Neural cell (in vitro differentiated cells): ENCODE data around the gene F13A1.

Experiments used
- EP300 ChIP-seq: fragments of 450-650 bp; conservative IDR thresholded peaks from 2 replicates; pipeline ENCODE4 v1.6.1; 2014; ENCODE audit warnings: antibody characterized with exemption, mild to moderate bottlenecking, moderate library complexity; ENCODE audit not compliant: poor library complexity, severe bottlenecking
- EZH2 ChIP-seq: fragments of 200-600, 300-800 bp; shearing (Covaris generic), sonication (generic); IDR thresholded peaks from 2 replicates; pipeline ENCODE4 v1.6.1; 2014; ENCODE audit warnings: antibody characterized with exemption, low read length, borderline replicate concordance, mild to moderate bottlenecking; ENCODE audit not compliant: insufficient read depth, poor library complexity, severe bottlenecking
- MXI1 ChIP-seq: fragments of 450-650 bp; conservative IDR thresholded peaks from 2 replicates; pipeline ENCODE4 v1.6.1; 2014; ENCODE audit warnings: antibody characterized with exemption, mild to moderate bottlenecking; ENCODE audit not compliant: poor library complexity, severe bottlenecking
- POLR2AphosphoS5 ChIP-seq: IDR thresholded peaks from 2 replicates; pipeline ENCODE4 v1.6.1; 2012
- RAD21 ChIP-seq: fragments of 450-650 bp; conservative IDR thresholded peaks from 2 replicates; pipeline ENCODE4 v1.6.1; 2014; ENCODE audit warnings: antibody characterized with exemption, mild to moderate bottlenecking, moderate library complexity
- TAF1 ChIP-seq: IDR thresholded peaks from 2 replicates; pipeline ENCODE4 v1.6.1; 2012; ENCODE audit warnings: low read depth
- TF ChIP-seq, protein P1 (sequence below): fragments of 450-650 bp; IDR thresholded peaks from 2 replicates; pipeline ENCODE4 v1.5.1; 2014; ENCODE audit warnings: antibody characterized with exemption, mild to moderate bottlenecking, moderate library complexity; ENCODE audit not compliant: poor library complexity, severe bottlenecking
- TF ChIP-seq, protein P2 (sequence below): IDR thresholded peaks from 2 replicates; pipeline ENCODE4 v1.6.1; 2012; ENCODE audit warnings: borderline replicate concordance

DNA sequence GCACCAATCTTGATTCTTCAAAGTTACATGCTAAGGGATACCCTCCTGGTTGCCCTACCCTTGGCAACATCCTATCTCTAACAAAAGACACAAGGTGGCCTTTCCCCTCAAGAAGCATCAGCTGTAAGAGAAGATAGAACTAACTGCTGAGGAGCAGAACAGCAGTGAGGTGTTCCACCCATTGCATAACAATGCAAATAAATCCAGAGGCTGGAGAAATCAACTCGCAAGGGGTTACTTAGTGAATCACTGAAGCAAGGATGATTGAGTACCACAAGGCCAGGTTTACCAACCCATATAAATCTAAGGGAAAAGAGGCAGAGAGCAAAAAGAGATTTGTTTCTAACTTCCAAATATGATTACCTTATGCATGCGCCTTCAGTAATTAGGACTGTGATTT is 36.7 kb downstream of the F13A1 start:
- TF ChIP-seq, protein P1, sequence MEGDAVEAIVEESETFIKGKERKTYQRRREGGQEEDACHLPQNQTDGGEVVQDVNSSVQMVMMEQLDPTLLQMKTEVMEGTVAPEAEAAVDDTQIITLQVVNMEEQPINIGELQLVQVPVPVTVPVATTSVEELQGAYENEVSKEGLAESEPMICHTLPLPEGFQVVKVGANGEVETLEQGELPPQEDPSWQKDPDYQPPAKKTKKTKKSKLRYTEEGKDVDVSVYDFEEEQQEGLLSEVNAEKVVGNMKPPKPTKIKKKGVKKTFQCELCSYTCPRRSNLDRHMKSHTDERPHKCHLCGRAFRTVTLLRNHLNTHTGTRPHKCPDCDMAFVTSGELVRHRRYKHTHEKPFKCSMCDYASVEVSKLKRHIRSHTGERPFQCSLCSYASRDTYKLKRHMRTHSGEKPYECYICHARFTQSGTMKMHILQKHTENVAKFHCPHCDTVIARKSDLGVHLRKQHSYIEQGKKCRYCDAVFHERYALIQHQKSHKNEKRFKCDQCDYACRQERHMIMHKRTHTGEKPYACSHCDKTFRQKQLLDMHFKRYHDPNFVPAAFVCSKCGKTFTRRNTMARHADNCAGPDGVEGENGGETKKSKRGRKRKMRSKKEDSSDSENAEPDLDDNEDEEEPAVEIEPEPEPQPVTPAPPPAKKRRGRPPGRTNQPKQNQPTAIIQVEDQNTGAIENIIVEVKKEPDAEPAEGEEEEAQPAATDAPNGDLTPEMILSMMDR = no peak
- TF ChIP-seq RAD21 = no peak
- TF ChIP-seq TAF1 = no peak
- TF ChIP-seq EP300 = no peak
- TF ChIP-seq EZH2 = no peak
- TF ChIP-seq, protein P2, sequence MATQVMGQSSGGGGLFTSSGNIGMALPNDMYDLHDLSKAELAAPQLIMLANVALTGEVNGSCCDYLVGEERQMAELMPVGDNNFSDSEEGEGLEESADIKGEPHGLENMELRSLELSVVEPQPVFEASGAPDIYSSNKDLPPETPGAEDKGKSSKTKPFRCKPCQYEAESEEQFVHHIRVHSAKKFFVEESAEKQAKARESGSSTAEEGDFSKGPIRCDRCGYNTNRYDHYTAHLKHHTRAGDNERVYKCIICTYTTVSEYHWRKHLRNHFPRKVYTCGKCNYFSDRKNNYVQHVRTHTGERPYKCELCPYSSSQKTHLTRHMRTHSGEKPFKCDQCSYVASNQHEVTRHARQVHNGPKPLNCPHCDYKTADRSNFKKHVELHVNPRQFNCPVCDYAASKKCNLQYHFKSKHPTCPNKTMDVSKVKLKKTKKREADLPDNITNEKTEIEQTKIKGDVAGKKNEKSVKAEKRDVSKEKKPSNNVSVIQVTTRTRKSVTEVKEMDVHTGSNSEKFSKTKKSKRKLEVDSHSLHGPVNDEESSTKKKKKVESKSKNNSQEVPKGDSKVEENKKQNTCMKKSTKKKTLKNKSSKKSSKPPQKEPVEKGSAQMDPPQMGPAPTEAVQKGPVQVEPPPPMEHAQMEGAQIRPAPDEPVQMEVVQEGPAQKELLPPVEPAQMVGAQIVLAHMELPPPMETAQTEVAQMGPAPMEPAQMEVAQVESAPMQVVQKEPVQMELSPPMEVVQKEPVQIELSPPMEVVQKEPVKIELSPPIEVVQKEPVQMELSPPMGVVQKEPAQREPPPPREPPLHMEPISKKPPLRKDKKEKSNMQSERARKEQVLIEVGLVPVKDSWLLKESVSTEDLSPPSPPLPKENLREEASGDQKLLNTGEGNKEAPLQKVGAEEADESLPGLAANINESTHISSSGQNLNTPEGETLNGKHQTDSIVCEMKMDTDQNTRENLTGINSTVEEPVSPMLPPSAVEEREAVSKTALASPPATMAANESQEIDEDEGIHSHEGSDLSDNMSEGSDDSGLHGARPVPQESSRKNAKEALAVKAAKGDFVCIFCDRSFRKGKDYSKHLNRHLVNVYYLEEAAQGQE = no peak
- no peak for TF ChIP-seq POLR2AphosphoS5
- no peak for TF ChIP-seq MXI1
